ENCODE data around the gene CALD1.

The CALD1 gene

GRCh38 chr7:134857958-134858357 is 78.5 kb downstream of the CALD1 start:
- no peak for DNase-seq (ENCODE audit: low read depth, low spot score)

GRCh38 chr7:134859783-134860182 is 80.3 kb downstream of the CALD1 start:
- DNase-seq (ENCODE audit: low read depth, low spot score): no peak

- no peak for DNase-seq (ENCODE audit: low read depth, low spot score)
Measured at GRCh38 chr7:134865001-134865845, 85.8 kb downstream of the CALD1 start.

GRCh38 chr7:134866617-134867016 is 87.2 kb downstream of the CALD1 start:
- no peak for DNase-seq (ENCODE audit: low read depth, low spot score)

GRCh38 chr7:134870156-134870555 is 90.7 kb downstream of the CALD1 start:
- DNase-seq (ENCODE audit: low read depth, low spot score): no peak

- no peak for DNase-seq (ENCODE audit: low read depth, low spot score)
Measured at GRCh38 chr7:134870781-134871180, 91.3 kb downstream of the CALD1 start.

GRCh38 chr7:134873253-134873652 is 93.8 kb downstream of the CALD1 start:
- DNase-seq (ENCODE audit: low read depth, low spot score): no peak

- no peak for DNase-seq (ENCODE audit: low read depth, low spot score)
Measured at GRCh38 chr7:134874407-134874806, 95.0 kb downstream of the CALD1 start.

GRCh38 chr7:134875867-134876266 is 96.4 kb downstream of the CALD1 start:
- DNase-seq (ENCODE audit: low read depth, low spot score): no peak

- DNase-seq (ENCODE audit: low read depth, low spot score): no peak
Measured at GRCh38 chr7:134878746-134879357, 99.4 kb downstream of the CALD1 start.

GRCh38 chr7:134879815-134880475 is 100.5 kb downstream of the CALD1 start:
- no peak for DNase-seq (ENCODE audit: low read depth, low spot score)

- no peak for DNase-seq (ENCODE audit: low read depth, low spot score)
Measured at GRCh38 chr7:134882481-134882880, 103.0 kb downstream of the CALD1 start.

- no peak for DNase-seq (ENCODE audit: low read depth, low spot score)
Measured at GRCh38 chr7:134885967-134886352, 106.5 kb downstream of the CALD1 start.

GRCh38 chr7:134886353-134887057 is 107.1 kb downstream of the CALD1 start:
- DNase-seq (ENCODE audit: low read depth, low spot score): no peak

GRCh38 chr7:134887523-134887922 is 108.1 kb downstream of the CALD1 start:
- DNase-seq (ENCODE audit: low read depth, low spot score): no peak

GRCh38 chr7:134888141-134888740 is 108.8 kb downstream of the CALD1 start:
- peak; percentile 33 for DNase-seq (ENCODE audit: low read depth, low spot score)

GRCh38 chr7:134890246-134891240 is 111.1 kb downstream of the CALD1 start:
- no peak for DNase-seq (ENCODE audit: low read depth, low spot score)

GRCh38 chr7:134891262-134891695 is 111.8 kb downstream of the CALD1 start:
- DNase-seq (ENCODE audit: low read depth, low spot score): peak; percentile 88

- DNase-seq (ENCODE audit: low read depth, low spot score): no peak
Measured at GRCh38 chr7:134891696-134892678, 112.6 kb downstream of the CALD1 start.

Measured in ELF-1 (cell line).